AG09309 (cell line): ENCODE results near the gene ACTRT3.

Source experiments
- DNase-seq: peaks from one replicate; pipeline ENCODE4 v3.0.0-alpha.2; 2010; ENCODE audit warnings: low read depth
- H3K4me3 ChIP-seq: 2 replicates; pipeline ENCODE4 v1.5.1; 2011; ENCODE audit warnings: mild to moderate bottlenecking, low read depth, low read length, moderate library complexity; ENCODE audit not compliant: control insufficient read depth
- TF ChIP-seq, protein P1 (sequence below): IDR thresholded peaks from 2 replicates; pipeline ENCODE4 v1.5.1; 2011; ENCODE audit warnings: mild to moderate bottlenecking, low read depth, low read length, inconsistent platforms; ENCODE audit not compliant: insufficient read depth, control insufficient read depth; ENCODE audit errors: missing control alignments

Gene ACTRT3

DNA sequence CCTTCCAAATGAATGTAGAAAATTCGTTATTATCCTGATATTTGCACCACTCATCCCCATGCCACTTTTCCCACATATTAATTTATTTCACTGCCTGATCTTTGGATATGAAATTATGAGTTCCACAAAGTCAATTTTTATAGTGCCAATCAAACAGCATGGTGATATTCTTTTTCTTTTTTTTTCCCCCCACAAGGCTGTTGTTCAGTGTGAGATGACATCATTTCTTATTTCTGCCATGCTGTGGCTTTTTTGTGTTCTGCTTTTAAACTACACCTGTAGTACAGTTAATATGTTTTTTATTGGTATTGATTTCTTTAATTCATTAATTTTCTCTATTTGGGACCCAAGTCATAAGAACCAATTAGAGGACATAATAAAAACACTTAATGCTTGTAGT lies 18.4 kb upstream of the ACTRT3 start:
- no peak overlapping the region for H3K4me3 ChIP-seq
- TF ChIP-seq, protein P1, sequence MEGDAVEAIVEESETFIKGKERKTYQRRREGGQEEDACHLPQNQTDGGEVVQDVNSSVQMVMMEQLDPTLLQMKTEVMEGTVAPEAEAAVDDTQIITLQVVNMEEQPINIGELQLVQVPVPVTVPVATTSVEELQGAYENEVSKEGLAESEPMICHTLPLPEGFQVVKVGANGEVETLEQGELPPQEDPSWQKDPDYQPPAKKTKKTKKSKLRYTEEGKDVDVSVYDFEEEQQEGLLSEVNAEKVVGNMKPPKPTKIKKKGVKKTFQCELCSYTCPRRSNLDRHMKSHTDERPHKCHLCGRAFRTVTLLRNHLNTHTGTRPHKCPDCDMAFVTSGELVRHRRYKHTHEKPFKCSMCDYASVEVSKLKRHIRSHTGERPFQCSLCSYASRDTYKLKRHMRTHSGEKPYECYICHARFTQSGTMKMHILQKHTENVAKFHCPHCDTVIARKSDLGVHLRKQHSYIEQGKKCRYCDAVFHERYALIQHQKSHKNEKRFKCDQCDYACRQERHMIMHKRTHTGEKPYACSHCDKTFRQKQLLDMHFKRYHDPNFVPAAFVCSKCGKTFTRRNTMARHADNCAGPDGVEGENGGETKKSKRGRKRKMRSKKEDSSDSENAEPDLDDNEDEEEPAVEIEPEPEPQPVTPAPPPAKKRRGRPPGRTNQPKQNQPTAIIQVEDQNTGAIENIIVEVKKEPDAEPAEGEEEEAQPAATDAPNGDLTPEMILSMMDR = no peak
- DNase-seq = no peak

DNA sequence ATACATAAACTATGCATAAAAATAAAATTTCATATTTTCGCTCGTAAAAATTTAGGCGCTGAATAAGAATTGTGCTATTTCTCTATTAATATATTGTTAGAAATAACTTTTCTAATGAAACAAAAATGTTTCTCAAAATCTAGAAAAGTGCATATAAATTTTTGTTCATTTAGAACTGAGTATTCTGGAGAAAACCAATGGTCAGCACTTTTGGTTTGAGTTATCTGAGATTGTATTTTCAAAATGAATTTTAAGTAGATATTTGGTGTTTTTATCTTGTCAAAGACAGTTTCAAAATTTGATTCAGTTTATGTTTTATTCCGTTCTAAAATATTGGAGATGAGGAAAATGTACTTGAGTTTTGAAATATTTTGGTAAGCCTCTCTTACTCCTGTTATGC lies 17.8 kb upstream of the ACTRT3 start:
- TF ChIP-seq, protein P1 = no peak

DNA sequence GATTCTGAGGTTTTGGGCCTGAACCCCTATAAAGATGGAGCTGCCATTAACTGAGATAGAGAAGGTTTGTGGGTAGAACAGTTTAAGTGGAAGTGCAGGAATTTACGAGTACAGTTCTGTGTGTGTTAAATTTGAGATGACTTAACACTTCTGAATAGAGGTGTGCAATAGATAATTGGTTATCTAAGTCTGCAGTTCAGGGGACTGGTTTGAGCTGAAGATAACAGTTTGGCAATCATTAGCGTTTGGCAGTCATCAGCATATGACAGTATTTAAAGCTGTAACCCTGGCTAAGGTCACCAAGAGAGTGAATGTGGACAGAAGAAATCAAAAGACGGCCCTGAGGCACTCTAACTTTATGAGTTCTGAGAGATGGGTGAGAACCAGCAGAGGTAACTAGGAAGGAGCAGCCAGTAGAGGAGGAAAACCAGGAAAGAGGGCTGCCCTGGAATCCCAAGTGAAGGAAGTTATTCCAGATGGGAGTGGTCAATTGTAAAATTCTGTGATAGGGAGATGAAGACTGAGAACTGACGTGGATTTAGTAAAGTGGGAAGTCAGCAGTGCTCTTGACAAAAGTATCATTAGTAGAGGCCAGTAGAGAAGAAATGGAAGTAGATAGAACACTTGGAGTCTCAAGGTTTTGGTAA lies 12.0 kb upstream of the ACTRT3 start:
- H3K4me3 ChIP-seq = no peak overlapping the region
- DNase-seq = no peak
- TF ChIP-seq, protein P1 = no peak

More for the DNA sequence above, 17.8 kb upstream of the ACTRT3 start:
- no peak for DNase-seq
- no peak overlapping the region for H3K4me3 ChIP-seq

DNA sequence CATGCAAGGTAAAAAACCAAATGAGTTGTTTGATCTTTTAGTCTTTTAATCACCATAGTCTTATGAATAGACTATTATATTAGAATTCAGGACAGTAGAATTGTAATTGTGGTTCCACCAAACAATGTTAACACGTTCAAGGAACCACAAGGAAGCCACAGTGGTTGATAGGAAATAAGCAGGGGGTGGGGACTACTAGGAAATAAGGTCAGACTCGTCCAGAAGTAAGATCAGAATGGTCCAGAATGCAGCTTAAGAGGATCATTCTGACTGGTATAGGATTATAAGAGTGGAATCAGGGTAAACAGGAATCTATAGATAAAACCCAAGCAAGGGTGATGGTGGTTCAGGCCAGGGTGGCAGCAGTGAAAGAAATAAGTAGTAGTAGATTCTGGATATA lies 11.4 kb upstream of the ACTRT3 start:
- H3K4me3 ChIP-seq = no peak overlapping the region
- no peak for DNase-seq
- TF ChIP-seq, protein P1 = no peak

DNA sequence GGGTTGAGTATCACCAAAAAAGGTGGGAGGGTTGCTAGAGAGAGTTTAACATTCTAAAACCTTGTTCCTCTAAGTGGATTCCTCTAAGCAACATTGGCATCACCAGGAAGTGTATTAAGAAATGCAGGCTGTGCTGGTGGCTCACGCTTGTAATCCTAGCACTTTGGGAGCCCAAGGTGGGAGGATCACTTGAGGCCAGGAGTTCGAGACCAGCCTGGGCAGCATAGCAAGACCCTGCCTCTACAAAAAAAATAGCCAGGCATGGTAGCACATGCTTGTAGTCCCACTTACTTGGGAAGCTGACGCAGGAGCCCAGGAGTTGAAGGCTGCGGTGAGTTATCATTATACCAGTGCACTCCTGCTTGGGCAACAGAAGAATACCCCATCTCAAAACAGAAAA lies 8.5 kb upstream of the ACTRT3 start:
- TF ChIP-seq, protein P1 = no peak

DNA sequence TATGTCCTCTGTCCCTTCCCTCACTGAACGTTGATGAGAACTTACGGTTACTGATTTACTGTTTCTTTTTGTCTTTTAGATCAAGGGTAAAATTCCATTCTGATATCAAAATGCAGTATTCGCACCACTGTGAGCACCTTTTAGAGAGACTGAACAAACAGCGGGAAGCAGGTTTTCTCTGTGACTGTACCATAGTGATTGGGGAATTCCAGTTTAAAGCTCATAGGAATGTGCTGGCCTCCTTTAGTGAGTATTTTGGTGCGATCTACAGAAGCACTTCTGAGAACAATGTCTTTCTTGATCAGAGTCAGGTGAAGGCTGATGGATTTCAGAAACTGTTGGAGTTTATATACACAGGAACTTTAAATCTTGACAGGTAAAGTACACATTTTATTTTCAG lies 4.8 kb upstream of the ACTRT3 start:
- DNase-seq = no peak
- TF ChIP-seq, protein P1 = no peak
- H3K4me3 ChIP-seq = peak overlapping the region; percentile 100

More for the DNA sequence above, 8.5 kb upstream of the ACTRT3 start:
- no peak for DNase-seq
- no peak overlapping the region for H3K4me3 ChIP-seq
